Measurements from ENCODE around the gene ADPRHL1. TPM values are rescaled to one million over a fixed set of nuclear protein-coding genes. Genes with fewer than 3 reads are reported as not detected.
A peak's percentile ranks its signal among the peaks of the same experiment; 100 is the strongest.

The ADPRHL1 gene
- polyA plus RNA-seq (ENCODE audit: insufficient read depth in 1 of 5, insufficient read length in 5 of 5, low replicate concordance in 1 of 5): 10 to 100 TPM in 1 of 5 donors, 1 to 10 TPM in 4; 1.1 to 12.4 (median 1.2) TPM
- long read RNA-seq, donor 1: 0 reads
- long read RNA-seq, donor 2: 0 reads
- long read RNA-seq, donor 3: 0 reads
- long read RNA-seq, donor 4: 0 reads
- long read RNA-seq, donor 5: 0 reads
- long read RNA-seq, donor 6: 0 reads
- long read RNA-seq, donor 7: 0 reads
- long read RNA-seq, donor 8: 0 reads

DNA sequence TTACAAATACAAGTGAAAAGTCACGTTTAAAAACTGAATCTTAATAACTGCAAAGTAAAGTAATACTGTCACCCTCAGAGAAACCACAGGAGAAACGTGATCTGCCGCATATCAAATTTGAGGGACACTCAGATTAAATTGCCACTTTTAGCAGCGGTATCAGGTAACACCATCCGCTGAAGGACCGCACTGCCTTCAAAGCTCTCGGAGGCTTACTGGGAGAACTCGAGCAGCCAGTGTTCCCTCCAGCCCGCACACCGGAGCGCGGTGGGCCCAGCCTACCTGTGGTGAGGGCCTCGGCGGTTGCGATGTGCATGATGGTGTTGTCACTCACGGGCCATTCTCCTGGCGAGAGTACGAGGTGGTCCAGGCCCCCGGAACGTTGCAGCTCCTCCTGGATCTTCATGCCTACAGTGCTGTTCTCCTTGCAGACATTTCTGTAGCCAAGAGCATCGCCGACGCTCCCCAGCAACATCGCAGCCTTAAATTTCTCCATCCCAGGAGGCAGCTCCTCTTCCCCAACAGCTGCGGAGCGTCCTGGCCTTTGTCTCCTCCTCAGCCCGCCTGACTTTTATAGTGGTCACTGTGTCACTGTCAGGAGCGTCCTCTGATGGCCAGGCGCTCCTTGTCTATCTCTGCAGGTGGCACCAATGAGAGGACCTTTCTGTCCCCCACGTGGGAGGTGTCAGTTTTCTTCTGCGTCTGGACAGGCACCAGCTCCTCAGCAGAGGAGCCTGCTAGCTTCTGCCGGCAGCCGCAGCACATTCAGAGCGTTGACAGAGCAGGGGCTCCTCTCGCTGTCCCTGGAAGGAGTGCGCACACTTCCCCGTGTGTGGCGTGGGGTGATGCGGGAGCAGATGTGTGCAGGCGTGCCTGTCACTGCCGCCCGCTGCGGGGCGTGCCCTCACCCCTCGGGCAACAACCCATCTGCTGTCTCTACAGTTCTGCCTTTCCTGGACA lies at the start of gene ADPRHL1:
Gene ADPRHL1 (minus strand): TSS at position 547 of the 960 bp plus-strand sequence. CDS start 51 bp downstream, at position 496.
- DNase-seq: no peak

DNA sequence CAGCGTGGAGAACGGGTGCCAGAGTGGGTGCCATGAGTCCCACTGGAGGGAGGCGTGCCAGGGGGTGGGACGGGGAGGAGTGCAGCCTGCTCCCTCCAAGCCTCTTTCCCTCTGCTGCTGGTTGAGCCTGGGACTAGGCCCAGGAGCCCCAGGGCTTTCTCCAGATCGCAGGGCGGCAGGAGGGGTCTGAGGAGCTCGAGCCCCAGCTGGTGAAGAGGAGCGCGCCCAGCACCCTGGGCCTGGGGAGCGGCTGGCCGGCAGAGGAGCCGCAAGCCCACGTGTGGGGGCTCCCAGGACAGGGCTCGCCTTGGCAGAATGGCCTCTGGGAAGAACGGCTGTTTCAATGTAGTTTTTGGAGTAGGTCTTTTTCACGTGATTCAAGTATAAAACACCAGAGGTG lies 49.4 kb upstream of the ADPRHL1 start:
- DNase-seq: no peak

DNA sequence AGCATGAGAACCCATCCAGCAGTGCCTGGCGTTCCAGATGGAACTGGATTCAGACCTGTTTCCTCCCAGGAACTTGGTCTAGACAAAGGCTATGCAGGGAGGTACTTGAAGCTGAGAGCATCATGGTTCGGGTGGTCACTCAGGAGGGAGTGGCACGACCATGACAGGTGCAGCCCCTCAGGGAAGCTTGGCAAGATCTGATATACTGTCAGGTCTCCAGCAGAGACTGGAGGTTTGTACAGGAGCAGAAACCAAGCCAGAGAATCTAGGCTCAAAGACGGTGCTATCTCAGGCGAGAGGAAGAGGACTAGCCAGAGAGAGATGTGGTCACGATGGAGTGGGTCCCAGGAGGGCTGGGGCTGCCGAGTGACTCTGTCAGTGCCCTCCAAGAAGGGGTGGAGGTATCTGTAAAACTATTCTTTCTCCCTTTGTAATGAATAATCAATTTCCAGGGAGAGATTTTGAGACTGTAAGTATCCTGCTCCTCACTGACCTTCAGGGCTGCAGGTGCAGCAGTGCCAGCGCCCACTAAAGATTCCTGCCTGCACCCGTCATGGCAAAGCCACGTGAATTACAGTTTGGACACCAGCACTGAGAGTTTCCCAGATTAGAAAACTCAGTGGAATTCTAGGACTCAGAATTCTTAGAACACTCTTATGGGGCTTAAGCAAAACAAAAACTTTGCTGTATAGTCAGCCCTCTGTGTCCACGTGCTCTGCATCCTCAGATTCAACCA lies 47.4 kb upstream of the ADPRHL1 start:
- no peak for DNase-seq

DNA sequence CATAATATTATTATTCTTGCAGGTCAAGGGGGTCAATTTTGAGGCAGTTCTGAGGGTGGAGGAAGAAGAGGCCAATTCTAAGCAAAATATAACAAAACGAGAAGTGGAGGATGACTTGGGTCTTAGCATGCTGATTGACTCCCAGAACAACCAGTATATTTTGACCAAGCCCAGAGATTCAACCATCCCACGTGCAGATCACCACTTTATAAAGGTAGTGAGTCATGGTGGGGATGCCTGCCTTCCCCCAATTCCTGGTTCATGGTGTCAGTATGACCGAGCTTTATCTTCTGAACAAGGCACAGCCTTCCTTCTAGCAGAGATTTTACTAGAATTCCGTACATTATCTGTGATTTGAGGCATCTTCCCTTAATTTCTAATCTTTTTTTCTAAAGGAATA lies 46.6 kb upstream of the ADPRHL1 start:
- no peak for DNase-seq

DNA sequence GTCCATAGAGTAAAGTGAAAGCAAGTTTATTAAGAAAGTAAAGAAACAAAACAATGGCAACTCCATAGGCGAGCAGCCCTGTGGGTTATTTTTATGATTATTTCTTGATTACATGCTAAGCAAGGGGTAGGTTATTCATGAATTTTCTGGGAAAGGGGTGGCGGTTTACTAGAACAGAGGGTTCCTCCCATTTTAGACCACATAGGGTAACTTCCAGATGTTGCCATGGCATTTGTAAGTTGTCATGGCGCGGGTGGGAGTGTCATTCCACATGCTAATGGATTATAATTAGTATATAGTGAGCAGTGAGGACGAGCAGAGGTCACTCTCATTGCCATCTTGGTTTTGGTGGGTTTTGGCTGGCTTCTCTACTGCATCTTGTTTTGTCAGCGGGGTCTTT lies 45.6 kb upstream of the ADPRHL1 start:
- DNase-seq: no peak

DNA sequence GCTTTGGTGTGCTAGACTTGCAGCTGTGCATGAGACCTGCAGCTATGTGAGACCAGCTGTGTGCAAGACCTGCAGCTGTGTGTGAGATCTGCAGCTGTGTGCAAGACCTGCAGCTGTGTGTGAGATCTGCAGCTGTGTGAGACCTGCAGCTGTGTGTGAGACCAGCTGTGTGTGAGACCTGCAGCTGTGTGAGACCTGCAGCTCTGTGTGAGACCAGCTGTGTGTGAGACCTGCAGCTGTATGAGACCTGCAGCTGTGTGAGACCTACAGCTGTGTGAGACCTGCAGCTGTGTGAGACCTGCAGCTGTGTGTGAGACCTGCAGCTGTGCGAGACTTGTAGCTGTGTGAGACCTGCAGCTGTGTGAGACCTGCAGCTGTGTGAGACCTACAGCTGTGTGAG lies 43.9 kb upstream of the ADPRHL1 start:
- DNase-seq: no peak

DNA sequence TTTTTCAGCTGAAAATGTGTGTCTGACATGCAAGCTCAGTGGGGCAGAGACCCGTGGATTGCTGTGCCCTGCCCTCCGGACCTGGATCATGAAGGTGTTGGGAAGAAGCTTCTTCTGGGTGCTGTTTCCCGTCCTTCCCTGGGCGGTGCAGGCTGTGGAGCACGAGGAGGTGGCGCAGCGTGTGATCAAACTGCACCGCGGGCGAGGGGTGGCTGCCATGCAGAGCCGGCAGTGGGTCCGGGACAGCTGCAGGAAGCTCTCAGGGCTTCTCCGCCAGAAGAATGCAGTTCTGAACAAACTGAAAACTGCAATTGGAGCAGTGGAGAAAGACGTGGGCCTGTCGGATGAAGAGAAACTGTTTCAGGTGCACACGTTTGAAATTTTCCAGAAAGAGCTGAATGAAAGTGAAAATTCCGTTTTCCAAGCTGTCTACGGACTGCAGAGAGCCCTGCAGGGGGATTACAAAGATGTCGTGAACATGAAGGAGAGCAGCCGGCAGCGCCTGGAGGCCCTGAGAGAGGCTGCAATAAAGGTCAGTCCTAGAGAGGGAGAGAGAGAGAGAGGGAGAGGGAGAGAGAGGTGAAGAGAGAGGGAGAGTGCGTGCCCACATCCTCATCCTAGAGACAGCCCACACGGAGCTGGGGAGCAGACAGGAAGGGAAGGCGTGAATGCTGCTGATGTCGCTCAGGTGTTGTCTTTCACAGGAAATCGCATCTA lies 42.4 kb upstream of the ADPRHL1 start:
- DNase-seq: no peak

DNA sequence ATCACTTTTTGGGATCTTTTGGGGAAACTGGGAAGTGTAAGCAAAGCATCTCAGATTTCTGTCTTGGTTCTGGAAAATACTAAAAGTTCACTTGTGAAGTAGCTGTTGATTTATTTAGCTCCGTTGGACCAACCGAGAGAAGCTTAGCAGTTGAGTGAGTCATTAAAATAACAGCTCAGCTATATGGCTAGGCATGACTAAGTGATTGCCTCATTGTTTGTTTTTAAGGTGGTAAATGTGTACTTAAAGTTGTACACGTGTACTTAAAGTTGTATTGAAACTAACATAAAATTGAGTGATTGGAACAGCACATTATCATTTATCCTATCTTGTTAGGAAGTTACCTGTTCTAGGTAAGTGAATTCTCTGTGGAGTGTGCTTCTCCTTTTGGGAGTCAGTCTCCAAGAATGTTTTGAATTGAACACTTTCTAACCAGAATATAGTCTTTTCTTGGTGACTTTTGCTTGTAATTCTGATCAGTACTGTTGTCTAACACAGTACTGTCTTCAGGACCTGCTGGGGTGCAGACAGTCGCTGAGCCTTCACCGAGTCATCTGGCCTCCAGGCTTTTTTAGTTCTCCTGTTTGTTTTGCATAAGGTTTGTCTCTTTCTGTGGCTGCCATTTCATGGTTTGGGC lies 40.1 kb upstream of the ADPRHL1 start:
- no peak for DNase-seq

DNA sequence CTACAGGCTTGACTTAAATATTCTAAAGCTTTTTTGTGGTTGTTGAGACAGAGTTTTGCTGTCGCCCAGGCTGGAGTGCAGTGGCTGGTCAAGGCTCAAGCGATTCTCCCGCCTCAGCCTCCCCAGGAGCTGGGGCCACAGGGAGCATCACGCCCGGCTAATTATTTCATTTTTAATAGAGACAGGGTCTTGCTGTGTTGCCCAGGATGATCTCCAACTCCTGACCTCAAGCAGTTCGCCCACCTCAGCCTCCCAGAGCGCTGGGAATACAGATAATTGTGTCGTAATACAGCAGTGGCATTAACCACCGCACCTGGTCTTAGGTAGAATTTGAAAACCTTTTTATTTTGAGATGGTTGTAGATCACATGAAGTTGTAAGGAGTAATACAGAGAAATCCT lies 38.7 kb upstream of the ADPRHL1 start:
- DNase-seq: no peak

DNA sequence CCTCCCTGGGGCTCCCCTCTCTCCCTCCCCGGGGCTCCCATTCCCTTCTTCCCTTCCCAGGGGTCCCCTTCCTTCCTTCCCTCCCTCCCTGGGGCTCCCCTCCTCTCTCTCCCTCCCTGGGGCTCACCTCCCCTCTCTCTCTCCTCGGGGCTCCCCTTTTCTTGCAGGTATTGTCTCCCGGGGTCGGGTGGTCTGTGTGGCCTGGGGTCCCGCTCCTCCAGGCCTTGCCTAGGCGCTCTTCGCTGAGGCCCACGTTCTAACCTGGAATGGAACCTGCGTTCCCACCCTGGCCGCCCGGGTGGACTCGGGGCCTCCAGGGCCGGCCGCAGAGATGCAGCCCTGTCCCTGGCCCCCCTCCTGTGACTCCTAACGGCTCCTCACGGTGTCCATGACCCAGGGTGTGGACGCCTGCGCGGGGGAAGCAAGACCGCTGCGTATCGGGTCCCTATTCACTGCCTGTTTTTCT lies 38.2 kb upstream of the ADPRHL1 start:
- DNase-seq: no peak

DNA sequence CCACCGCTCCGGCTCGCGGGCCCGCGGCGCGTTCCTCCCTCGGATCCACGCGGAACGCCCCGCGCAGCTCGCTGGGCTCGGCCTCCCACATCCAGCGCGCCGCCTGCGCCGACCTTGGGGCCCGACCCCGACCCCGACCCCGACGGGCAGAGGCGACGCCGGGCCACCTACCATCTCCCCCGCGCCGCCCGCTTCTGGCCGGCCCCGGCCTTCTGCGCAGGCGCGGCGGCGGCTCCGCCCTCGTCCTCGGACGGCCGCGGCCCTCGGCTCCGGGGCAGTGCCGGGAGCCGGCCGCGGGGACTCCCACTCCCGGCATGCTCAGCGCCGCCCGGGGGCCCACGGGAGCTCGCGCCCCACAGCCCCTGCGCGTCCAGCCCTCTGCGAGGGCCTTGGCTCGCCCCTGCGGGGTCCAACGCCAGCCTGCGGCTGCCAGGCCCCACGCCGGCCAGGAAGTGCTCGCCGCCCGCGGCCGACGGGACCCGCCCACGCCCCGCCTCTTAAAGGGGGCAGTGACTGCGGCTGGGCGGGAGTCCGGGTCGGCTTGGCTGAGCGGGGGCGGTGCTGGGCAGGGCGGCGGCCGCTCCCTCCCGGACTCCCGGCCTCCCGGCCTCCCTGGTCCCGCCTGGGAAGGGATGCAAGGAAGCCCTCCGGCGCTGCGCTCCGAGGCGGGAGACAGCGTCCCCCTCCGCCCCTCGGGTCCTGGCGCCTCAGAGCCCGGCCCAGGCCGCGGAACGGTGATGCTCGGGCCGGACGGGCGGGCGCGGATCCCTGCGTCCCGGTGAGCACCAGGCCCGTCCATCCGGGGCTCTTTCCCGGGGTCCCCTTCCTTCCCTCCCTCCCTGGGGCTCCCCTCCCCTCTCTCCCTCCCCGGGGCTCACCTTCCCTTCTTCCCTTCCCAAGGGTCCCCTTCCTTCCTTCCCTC lies 37.5 kb upstream of the ADPRHL1 start, which contains the start of gene DCUN1D2:
Gene DCUN1D2 (minus strand): TSS at position 216 of the 922 bp plus-strand sequence. CDS start 42 bp downstream, at position 174.
- peak; percentile 96 for DNase-seq

DNA sequence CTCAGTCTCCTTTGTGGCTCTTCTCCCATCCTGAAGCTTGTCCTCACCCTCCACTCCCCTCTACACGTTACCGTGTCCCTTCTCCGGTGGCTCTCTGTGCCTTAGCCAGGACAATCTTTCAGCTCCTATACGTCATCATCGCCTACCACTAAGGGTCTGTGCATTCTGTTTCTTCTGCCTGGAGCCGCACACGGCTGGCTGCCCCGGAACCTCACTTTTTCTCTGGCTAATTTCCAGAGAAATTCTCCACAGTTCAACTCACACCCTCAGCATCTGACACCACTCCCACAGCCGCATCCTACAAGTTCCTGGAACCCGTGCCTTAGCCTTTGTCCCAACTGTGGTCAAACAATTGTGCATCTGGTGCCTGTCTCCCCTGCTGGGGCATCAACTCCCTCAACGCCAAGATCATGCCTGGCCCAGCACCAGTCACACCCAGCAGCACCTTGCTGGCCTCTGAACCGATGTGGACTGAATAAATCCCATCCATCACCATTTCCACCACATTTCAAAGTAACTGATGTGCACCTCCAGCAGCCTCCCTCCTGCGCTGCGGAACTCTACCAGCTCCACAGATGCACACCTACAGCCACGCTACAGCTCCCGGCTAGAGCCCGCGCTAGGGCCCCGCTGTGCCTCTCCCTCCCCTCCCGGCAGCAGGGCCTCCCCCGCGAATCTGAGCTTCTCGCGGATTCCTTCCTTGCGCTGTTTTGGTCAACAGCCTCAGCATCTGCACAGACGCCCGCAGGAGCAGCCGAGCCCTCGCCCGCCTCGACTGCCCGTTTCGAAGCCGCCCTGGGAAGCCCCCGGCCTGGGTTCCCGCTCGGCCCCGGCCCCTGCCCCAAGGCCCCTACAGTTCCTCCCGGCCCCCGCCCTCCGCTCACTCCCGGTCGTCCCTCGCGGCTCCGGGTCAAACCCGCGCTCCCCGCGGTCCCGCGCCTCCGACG lies 36.5 kb upstream of the ADPRHL1 start:
- peak in 1 of 2 donors; percentile 17 for DNase-seq

DNA sequence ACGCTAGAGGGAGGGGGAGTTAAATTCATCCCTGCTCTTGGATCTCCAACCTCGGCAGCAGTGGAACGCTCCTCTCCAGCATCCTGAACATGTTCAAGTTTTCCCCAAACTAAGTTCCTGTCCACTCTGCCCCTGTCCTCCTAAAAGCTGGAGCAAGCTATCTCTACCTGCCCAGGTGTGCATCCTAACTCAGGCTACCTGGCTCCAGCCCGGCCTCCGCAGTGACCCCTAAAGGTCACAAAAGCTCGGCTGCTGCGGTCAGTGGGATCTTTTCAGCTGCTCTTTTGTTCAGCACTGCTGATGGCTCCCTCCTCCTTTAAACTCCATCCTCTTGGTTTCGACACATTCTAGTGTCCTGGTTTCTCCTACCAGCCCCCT lies 35.9 kb upstream of the ADPRHL1 start:
- no peak for DNase-seq

DNA sequence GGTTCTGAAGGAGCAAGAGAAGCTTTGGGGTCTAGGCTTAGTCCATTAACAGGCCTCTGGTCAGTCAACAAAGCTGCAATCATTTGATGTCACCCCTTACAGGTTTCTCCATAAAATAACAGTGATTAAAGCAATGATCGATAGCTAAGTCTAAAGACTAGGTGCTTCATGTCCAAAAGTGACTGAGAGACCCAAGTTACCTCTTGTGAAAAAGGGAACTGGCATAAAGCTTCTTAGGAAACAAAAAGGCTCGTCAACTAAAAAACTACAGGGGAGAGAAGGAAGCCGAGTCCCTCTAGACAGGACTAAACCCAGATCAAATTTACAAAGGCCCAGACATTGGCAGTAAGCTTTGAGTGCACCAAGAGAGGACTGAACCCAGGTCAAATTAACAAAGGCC lies 35.0 kb upstream of the ADPRHL1 start:
- no peak for DNase-seq

DNA sequence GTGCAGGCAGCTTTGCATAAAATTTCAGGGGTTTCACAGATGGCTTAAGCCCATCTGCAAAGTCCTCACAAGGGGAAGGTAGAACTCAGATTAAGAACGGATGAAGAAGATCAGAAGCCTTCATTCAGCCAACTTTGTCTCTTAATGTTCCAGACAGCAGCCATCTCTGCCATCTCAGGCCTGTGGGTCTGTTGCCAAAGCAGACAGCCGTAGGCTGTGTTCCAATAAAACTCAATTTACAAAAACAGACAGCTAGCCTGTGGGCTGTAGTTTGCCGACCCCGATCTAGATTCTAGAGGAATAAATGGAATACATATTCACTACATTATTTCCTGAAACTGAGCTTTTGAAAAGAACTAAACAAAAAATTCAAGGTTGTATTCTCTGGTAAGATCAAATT lies 33.4 kb upstream of the ADPRHL1 start:
- DNase-seq: no peak

DNA sequence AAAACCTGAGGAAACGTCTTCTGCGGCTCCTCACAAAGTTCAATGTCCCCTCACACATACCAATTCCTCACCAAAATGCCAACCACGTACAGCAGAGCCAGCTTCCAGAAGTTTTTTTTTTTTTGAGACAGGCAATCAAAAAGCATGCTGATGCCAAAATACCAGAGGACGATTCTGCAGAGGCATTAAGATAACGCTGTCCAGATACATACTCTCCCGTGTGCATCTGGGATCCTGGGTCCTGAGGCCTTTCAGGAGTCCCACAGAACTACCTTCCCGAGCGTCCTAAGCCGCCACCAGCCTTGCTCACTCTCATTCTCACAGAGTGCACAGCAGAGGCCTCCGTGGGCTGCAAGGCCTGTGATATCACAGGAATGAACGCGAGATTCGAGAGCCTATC lies 32.3 kb upstream of the ADPRHL1 start:
- no peak for DNase-seq

DNA sequence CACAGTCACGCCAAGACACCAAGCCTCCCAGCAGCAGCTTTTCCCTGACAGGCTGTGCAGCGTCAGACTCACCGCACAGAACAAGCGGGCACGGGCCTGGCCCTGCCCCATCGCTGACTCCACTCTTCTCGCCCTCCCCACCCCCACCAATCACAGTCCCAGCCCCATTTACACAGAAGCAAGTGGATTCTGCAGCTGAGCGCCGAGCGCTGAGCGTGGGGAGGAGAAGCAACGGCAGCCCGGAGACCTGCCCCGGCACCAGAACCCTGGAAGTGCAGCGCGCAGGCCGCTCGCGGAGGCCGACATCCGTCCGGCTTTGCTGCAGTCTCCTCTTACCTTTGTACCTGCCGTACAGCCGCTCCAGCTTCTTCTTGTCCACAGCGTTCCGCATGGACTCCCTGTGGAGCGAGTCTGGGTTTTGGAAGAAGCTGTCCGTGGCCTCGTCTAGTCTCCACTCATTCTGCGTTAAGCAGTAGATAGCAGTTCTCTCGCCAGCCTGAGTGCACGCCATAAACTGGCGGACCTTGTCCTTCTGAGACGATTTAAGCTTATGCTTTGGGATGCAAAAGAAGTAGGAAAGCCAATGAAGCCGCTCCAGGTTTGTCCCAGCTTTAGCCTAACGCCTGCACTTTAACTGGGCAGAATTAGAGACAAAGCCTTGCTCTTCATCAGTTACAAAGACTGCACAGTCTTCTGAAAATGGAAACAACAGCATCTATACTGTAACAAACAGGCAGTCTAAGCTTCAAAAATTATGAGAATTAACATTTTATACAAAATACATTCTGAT lies 30.4 kb upstream of the ADPRHL1 start:
- DNase-seq: no peak

DNA sequence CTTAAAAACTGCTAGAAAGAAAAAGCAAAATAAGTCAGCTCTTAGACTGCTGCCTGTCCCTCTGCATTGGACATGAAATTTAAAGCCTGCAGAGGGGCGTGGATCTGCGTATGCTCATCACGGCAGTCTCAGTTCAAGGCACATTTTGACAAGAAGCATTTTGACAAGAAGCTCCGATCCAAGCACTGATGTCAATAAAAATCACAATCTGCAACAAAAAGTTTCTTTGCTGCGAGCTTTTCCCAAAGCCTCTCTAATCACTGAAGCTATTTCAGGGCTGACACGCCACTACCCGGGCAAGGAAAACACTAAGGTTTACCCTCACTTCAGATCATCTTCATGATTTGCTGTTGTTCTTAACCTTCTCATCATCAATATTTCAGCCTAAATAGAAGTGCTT lies 29.8 kb upstream of the ADPRHL1 start:
- DNase-seq: no peak

Measured in right lung (tissue), 10 donors.